OCI-LY3 (cell line): ENCODE data around the gene ETV3L.

Experiments used
- H2AFZ ChIP-seq: fragments of 200-600, 300-600 bp; shearing (Covaris generic); 2 replicates; pipeline ENCODE4 v1.6.0; 2014; ENCODE audit warnings: antibody characterized with exemption, low read depth, low read length
- H3K27ac ChIP-seq: fragments of 200-600, 300-600 bp; sonication (generic); 2 replicates; pipeline ENCODE4 v1.5.1; 2014; ENCODE audit warnings: mild to moderate bottlenecking, low read length, moderate library complexity, mixed read lengths
- H3K27me3 ChIP-seq: fragments of 200-600, 300-600 bp; sonication (generic); 2 replicates; pipeline ENCODE4 v1.6.1; 2014; ENCODE audit warnings: low read depth, low read length, mixed read lengths
- H3K36me3 ChIP-seq: fragments of 200-600, 300-600 bp; sonication (generic); replicated peaks from 2 replicates; pipeline ENCODE3; 2014; ENCODE audit warnings: low read depth, low read length, mixed read lengths
- H3K4me1 ChIP-seq: fragments of 300-600, 200-600 bp; sonication (generic); 2 replicates; pipeline ENCODE4 v1.6.1; 2014; ENCODE audit warnings: low read length, mixed read lengths
- H3K4me2 ChIP-seq: fragments of 200-600, 300-600 bp; sonication (generic); 2 replicates; pipeline ENCODE4 v1.6.1; 2014; ENCODE audit warnings: low read length, mixed read lengths
- H3K4me3 ChIP-seq: fragments of 300-600, 200-600 bp; sonication (generic); 2 replicates; pipeline ENCODE4 v1.5.1; 2014; ENCODE audit warnings: antibody characterized with exemption, mild to moderate bottlenecking, low read length, moderate library complexity
- H3K79me2 ChIP-seq: fragments of 300-600, 200-600 bp; shearing (Covaris generic); 2 replicates; pipeline ENCODE4 v1.6.1; 2014; ENCODE audit warnings: mild to moderate bottlenecking, low read length, mixed read lengths
- H3K9ac ChIP-seq: fragments of 300-600, 200-600 bp; shearing (Covaris generic); 2 replicates; pipeline ENCODE4 v1.6.0; 2014; ENCODE audit warnings: mild to moderate bottlenecking, low read length, moderate library complexity
- H3K9me3 ChIP-seq: fragments of 200-600, 300-600 bp; shearing (Covaris generic); 2 replicates; pipeline ENCODE4 v1.6.1; 2014; ENCODE audit warnings: low read length, mixed read lengths; ENCODE audit not compliant: insufficient read depth
- H4K20me1 ChIP-seq: fragments of 200-600, 300-600 bp; sonication (generic); 2 replicates; pipeline ENCODE4 v1.6.1; 2016; ENCODE audit warnings: low read length, mixed read lengths; ENCODE audit not compliant: insufficient read depth
- CTCF ChIP-seq: fragments of 200-600, 300-600 bp; sonication (generic); IDR thresholded peaks from 2 replicates; pipeline ENCODE4 v1.5.1; 2014; ENCODE audit warnings: antibody characterized with exemption, low read length, low read depth
- EZH2phosphoT487 ChIP-seq: fragments of 200-600 bp; shearing (Covaris generic); IDR thresholded peaks from 2 replicates; pipeline ENCODE4 v1.6.1; 2018; ENCODE audit warnings: antibody characterized with exemption, mixed run types, low read depth

Gene ETV3L

GRCh38 chr1:157119008-157119407 lies 19.4 kb upstream of the ETV3L start:
- Histone ChIP-seq H3K79me2 (peaks cover 20% of the 10 kb centered on the region), H3K9ac (no peak overlapping the region), H3K9me3 (no peaks in the 10 kb centered on the region), H3K4me1 (peaks cover 50% of the 10 kb centered on the region), H3K4me3 (no peak overlapping the region), H3K36me3 (peaks cover 22% of the 10 kb centered on the region), H4K20me1 (no peaks in the 10 kb centered on the region), H3K4me2 (no peak overlapping the region), H2AFZ (no peak overlapping the region), H3K27me3 (no peaks in the 10 kb centered on the region), H3K27ac (peak overlapping the region; percentile 90; the same call in 1 of the 2 replicates)
- TF ChIP-seq CTCF (no peak), EZH2phosphoT487 (no peak)

- Histone ChIP-seq H3K27me3 (no peaks in the 10 kb centered on the region), H3K27ac (peak overlapping the region; percentile 90), H4K20me1 (no peaks in the 10 kb centered on the region), H3K4me3 (peak overlapping the region; percentile 30), H2AFZ (peak overlapping the region; percentile 37; the same call in 1 of the 2 replicates), H3K36me3 (peaks cover 9% of the 10 kb centered on the region), H3K9ac (peak overlapping the region; percentile 67), H3K4me1 (peaks cover 59% of the 10 kb centered on the region), H3K9me3 (no peaks in the 10 kb centered on the region), H3K79me2 (0 out of 2 replicates have a peak, but pooled peaks cover 6% of the 10 kb centered on the region), H3K4me2 (peak overlapping the region; percentile 68)
- TF ChIP-seq EZH2phosphoT487 (no peak), CTCF (no peak)
These were observed 18.0 kb upstream of the ETV3L start for GRCh38 chr1:157117527-157118057.

- no peak for TF ChIP-seq EZH2phosphoT487
- TF ChIP-seq CTCF, result no peak
- Histone ChIP-seq H3K27me3 (no peaks in the 10 kb centered on the region), H4K20me1 (no peaks in the 10 kb centered on the region), H2AFZ (no peak overlapping the region), H3K4me3 (no peak overlapping the region), H3K4me1 (peaks cover 67% of the 10 kb centered on the region), H3K36me3 (peaks cover 5% of the 10 kb centered on the region), H3K27ac (peak overlapping the region; percentile 90), H3K79me2 (no peaks in the 10 kb centered on the region), H3K9ac (peak overlapping the region; percentile 67; the same call in 1 of the 2 replicates), H3K9me3 (no peaks in the 10 kb centered on the region), H3K4me2 (peak overlapping the region; percentile 68)
These were observed 17.1 kb upstream of the ETV3L start for GRCh38 chr1:157116737-157117103.

- H3K4me1 ChIP-seq, result peaks cover 70% of the 10 kb centered on the region
- H3K4me3 ChIP-seq, result no peak overlapping the region
- TF ChIP-seq CTCF, result no peak
- TF ChIP-seq EZH2phosphoT487, result no peak
- no peaks in the 10 kb centered on the region for H3K27me3 ChIP-seq
- H3K4me2 ChIP-seq, result peak overlapping the region; percentile 68
- H4K20me1 ChIP-seq, result no peaks in the 10 kb centered on the region
- peak overlapping the region; percentile 90 for H3K27ac ChIP-seq
- H3K9me3 ChIP-seq, result no peaks in the 10 kb centered on the region
- H3K9ac ChIP-seq, result peak overlapping the region; percentile 67; the same call in 1 of the 2 replicates
- H3K79me2 ChIP-seq, result no peaks in the 10 kb centered on the region
- no peak overlapping the region for H2AFZ ChIP-seq
- H3K36me3 ChIP-seq, result no peaks in the 10 kb centered on the region
These were observed 16.5 kb upstream of the ETV3L start for GRCh38 chr1:157115851-157116736.
